ENCODE results near the gene ATM. TPM values are rescaled to one million over a fixed set of nuclear protein-coding genes. Genes with fewer than 3 reads are reported as not detected.

The ATM gene
- total and polyA plus RNA-seq, 10 of the 15 experiments (the other 5 are each of a cell fraction or from before 2014, with no cell fraction given), result 10.0 to 91.5 (median 40.2) TPM

DNA sequence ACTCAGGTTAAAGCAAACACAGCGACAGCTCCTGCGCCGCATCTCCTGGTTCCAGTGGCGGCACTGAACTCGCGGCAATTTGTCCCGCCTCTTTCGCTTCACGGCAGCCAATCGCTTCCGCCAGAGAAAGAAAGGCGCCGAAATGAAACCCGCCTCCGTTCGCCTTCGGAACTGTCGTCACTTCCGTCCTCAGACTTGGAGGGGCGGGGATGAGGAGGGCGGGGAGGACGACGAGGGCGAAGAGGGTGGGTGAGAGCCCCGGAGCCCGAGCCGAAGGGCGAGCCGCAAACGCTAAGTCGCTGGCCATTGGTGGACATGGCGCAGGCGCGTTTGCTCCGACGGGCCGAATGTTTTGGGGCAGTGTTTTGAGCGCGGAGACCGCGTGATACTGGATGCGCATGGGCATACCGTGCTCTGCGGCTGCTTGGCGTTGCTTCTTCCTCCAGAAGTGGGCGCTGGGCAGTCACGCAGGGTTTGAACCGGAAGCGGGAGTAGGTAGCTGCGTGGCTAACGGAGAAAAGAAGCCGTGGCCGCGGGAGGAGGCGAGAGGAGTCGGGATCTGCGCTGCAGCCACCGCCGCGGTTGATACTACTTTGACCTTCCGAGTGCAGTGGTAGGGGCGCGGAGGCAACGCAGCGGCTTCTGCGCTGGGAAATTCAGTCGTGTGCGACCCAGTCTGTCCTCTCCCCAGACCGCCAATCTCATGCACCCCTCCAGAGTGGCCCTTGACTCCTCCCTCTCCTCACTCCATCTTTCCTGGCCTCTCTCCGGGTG, at the start of gene ATM, which contains the start of gene NPAT (continued):
- TF ChIP-seq NRF1 (conservative IDR thresholded peaks at IDR 0.05; ENCODE audit: low read depth, low read length) (peak; percentile 94), SRF (IDR thresholded peaks at IDR 0.05; ENCODE audit: low read depth in 2 of 2, low read length in 2 of 2) (no peak), HCFC1 (IDR thresholded peaks at IDR 0.05; ENCODE audit: low read length) (peak; percentile 11; the same call in 1 of the 2 replicates), CTCF (IDR thresholded peaks at IDR 0.05 in 2 of 3, conservative IDR thresholded peaks at IDR 0.05 in 1 of 3; ENCODE audit: control insufficient read depth in 2 of 3, extremely low read depth in 1 of 3, insufficient read depth in 1 of 3, low read depth in 3 of 3, low read length in 3 of 3) (peak; percentile 85 to 96 (median 88)), ZZZ3 (IDR thresholded peaks at IDR 0.05; ENCODE audit: control insufficient read depth, insufficient read length, low read depth) (no peak), MLLT1 (IDR thresholded peaks at IDR 0.05) (peak; percentile 84), MTA3 (IDR thresholded peaks at IDR 0.05; ENCODE audit: borderline replicate concordance, low read length) (no peak), SMARCA5 (IDR thresholded peaks at IDR 0.05) (peak; percentile 93)
- TF ChIP-seq, protein P1, sequence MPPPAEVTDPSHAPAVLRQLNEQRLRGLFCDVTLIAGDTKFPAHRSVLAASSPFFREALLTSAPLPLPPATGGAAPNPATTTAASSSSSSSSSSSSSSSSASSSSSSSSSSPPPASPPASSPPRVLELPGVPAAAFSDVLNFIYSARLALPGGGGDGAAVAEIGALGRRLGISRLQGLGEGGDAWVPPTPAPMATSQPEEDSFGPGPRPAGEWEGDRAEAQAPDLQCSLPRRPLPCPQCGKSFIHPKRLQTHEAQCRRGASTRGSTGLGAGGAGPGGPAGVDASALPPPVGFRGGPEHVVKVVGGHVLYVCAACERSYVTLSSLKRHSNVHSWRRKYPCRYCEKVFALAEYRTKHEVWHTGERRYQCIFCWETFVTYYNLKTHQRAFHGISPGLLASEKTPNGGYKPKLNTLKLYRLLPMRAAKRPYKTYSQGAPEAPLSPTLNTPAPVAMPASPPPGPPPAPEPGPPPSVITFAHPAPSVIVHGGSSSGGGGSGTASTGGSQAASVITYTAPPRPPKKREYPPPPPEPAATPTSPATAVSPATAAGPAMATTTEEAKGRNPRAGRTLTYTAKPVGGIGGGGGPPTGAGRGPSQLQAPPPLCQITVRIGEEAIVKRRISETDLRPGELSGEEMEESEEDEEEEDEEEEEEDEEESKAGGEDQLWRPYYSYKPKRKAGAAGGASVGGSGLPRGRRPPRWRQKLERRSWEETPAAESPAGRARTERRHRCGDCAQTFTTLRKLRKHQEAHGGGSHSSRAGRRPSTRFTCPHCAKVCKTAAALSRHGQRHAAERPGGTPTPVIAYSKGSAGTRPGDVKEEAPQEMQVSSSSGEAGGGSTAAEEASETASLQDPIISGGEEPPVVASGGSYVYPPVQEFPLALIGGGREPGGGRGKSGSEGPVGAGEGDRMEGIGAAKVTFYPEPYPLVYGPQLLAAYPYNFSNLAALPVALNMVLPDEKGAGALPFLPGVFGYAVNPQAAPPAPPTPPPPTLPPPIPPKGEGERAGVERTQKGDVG (CRISPR knock-in tag; IDR thresholded peaks at IDR 0.05), result no peak

All from GM12878 (cell line).